ENCODE data around the gene SRC.

The SRC gene

DNA sequence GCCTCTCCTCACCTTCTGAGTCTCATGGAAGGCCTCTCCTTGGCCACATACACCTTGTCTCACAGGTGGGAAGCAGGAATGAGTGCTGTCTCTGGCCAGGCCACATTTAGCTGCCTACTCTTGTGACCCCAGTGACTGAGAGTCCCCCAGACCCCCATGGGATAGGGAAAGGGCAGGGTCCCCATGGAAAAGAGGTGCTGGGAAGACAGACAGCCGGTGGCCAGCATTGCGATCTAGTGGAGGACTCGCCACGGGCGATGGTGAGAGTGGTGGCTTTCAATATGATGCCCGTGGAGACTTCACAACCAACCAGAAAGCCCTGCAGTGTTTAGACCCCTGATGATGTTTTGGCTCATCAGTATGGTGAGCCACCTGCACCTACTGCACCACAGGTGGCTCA is 36.6 kb upstream of the SRC start:
- TF ChIP-seq, protein P1, sequence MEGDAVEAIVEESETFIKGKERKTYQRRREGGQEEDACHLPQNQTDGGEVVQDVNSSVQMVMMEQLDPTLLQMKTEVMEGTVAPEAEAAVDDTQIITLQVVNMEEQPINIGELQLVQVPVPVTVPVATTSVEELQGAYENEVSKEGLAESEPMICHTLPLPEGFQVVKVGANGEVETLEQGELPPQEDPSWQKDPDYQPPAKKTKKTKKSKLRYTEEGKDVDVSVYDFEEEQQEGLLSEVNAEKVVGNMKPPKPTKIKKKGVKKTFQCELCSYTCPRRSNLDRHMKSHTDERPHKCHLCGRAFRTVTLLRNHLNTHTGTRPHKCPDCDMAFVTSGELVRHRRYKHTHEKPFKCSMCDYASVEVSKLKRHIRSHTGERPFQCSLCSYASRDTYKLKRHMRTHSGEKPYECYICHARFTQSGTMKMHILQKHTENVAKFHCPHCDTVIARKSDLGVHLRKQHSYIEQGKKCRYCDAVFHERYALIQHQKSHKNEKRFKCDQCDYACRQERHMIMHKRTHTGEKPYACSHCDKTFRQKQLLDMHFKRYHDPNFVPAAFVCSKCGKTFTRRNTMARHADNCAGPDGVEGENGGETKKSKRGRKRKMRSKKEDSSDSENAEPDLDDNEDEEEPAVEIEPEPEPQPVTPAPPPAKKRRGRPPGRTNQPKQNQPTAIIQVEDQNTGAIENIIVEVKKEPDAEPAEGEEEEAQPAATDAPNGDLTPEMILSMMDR (IDR thresholded peaks at IDR 0.05; ENCODE audit: extremely low read depth, insufficient read depth, missing control alignments) = no peak
- in situ Hi-C loops (cut with MboI; ENCODE audit: low pct_unique_long_range_greater_than_20kb, low sequenced_read_pairs, unreplicated experiment) = no loop called here
- no peak for DNase-seq (ENCODE audit: low spot score)

DNA sequence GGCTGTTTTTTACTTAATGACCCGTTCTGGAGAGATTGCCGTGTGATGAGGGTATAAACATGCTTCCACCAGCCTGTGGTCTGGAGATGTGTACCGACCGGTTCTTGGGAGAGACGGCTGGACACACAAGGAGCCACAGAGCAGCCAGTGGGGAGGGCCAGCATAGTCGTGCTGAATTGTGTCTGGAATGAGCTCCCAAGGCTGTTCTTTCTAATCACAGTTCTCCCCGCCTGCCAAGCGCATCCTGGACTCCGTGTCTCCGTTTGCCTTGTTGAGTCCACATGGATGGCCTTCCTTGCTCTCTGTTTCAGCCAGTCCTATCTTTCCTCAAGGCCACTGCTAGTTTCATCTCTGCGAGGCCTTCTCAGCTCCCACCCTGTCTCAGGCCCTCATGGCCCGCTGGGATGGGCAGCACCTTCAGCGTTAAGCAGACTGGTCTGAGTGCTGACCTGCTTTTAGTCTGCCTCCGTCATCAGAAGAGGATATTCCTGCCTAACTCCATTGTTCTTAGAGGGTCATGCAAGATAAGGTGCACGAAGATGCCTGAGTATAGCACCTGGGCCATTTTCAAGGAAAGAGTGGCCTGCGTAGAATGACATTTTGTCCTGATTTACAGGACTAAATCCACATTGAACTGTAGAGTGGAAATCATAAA is 35.9 kb upstream of the SRC start:
- TF ChIP-seq, protein P1 (IDR thresholded peaks at IDR 0.05; ENCODE audit: extremely low read depth, insufficient read depth, missing control alignments) = no peak
- DNase-seq (ENCODE audit: low spot score) = no peak
- in situ Hi-C loops (cut with MboI; ENCODE audit: low pct_unique_long_range_greater_than_20kb, low sequenced_read_pairs, unreplicated experiment) = no loop called here

DNA sequence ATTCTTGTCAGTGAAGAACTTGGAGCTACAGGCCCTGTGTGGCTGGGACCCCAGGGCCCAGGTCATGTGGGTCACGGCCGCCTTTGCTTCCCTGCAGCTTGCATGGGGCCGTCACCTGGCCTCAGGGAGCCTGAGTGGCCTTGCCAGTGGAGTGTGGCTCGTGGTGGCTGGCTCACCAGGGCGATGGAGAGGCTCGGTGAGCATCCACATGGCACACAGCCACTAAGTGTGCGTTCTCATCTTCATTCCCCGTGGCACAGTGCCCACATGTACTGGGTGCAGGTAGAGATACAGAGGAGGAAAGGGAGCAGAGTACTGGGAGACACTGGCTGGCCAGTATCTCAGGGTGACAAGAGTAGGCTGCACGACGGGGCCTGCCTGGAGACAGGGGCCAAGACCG is 35.0 kb upstream of the SRC start:
- no peak for DNase-seq (ENCODE audit: low spot score)
- in situ Hi-C loops (cut with MboI; ENCODE audit: low pct_unique_long_range_greater_than_20kb, low sequenced_read_pairs, unreplicated experiment) = no loop called here
- TF ChIP-seq, protein P1 (IDR thresholded peaks at IDR 0.05; ENCODE audit: extremely low read depth, insufficient read depth, missing control alignments) = no peak

DNA sequence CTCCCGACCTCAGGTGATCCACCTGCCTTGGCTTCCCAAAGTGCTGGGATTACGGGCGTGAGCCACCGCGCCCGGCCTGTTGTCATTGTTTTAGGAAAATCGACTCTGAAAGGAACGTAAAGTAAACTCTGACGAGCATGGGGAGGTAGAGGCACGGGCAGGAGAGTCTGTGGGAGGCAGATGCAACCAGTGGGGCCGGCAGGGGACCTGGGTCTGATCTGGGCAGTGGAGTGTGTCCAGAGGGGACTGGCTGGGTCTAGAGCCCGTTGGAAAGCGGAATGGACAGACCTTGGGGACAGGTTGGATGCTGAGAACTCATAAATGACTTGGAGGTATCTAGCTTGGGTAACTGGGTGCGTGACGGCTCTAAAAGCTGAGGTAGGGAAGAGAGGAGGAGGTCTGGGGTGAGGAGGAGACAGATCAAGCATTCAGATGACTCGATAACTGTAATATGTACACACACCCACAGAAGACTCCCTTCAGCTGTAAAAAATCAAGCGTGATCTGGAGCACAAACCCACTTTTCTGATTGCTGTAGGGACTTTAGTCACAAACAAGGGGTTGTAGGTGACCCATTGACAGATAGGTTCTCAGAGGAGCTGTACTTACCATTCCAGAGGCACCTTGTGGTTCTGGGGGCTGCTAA is 34.1 kb upstream of the SRC start:
- in situ Hi-C loops (cut with MboI; ENCODE audit: low pct_unique_long_range_greater_than_20kb, low sequenced_read_pairs, unreplicated experiment) = no loop called here
- no peak for DNase-seq (ENCODE audit: low spot score)
- TF ChIP-seq, protein P1 (IDR thresholded peaks at IDR 0.05; ENCODE audit: extremely low read depth, insufficient read depth, missing control alignments) = no peak

DNA sequence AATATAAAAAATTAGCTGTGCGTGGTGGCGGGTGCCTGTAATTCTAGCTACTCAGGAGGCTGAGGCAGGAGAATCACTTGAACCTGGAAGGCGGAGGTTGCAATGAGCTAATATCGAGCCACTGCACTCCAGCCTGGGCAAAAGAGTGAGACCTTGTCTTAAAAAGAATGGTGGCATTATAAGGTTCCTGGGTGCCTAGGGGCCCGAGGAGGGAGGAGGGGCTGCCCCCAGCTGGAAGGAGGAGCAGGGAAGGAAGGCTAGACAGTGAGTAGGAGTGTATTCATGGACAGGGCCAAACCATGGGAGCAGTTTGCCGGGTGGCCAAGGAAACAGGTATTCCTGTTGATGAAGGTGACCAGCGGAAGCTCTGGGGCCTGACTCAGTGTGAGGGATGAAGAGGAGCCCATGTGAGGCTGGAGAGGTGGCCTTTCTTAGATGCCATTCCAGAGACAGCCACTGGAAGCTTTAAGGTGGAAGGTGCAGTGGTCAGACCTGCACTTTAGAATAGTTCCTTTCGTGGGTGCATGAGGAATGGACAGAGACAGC is 32.3 kb upstream of the SRC start:
- DNase-seq (ENCODE audit: low spot score) = no peak
- TF ChIP-seq, protein P1 (IDR thresholded peaks at IDR 0.05; ENCODE audit: extremely low read depth, insufficient read depth, missing control alignments) = no peak
- in situ Hi-C loops (cut with MboI; ENCODE audit: low pct_unique_long_range_greater_than_20kb, low sequenced_read_pairs, unreplicated experiment) = no loop called here

DNA sequence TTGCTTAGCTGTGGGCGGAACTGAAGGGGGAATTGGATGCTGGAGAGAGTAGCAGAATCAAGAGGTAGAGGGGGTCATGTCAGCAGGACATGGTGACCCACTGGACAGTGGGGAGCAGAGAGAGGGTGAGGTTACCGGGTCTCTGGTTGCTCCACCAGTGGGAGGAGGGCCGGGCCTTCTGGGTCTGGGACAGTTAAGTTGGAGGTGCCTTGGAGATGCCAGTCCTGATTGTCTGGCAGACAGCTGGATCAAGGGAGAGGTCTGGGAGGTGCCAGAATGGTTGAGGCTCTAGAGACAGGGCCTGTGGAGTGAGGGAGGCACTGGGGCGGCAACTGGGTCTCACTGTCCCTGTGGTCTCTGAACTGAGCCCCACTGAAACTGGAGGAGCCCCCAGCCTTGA is 31.8 kb upstream of the SRC start:
- in situ Hi-C loops (cut with MboI; ENCODE audit: low pct_unique_long_range_greater_than_20kb, low sequenced_read_pairs, unreplicated experiment) = no loop called here
- TF ChIP-seq, protein P1 (IDR thresholded peaks at IDR 0.05; ENCODE audit: extremely low read depth, insufficient read depth, missing control alignments) = no peak
- no peak for DNase-seq (ENCODE audit: low spot score)
